Fibroblast of lung (primary cell): ENCODE data around the gene SEC22A.

Experiments
- CTCF ChIP-seq, 2 donors: IDR thresholded peaks in 1 of 2; conservative IDR thresholded peaks in 1 of 2; 1 replicate in 1 of 2; 2 replicates in 1 of 2; pipeline ENCODE4 v1.5.1; 2011 to 2012; ENCODE audit warnings: low read length in 2 of 2, control low read depth in 1 of 2, inconsistent platforms in 1 of 2, low read depth in 1 of 2, mild to moderate bottlenecking in 1 of 2
- EZH2 ChIP-seq: IDR thresholded peaks from 2 replicates; pipeline ENCODE4 v1.5.1; 2012; ENCODE audit warnings: low read length, control low read depth, mild to moderate bottlenecking; ENCODE audit errors: missing control alignments

- peak in 1 of 2 donors; percentile 2 for TF ChIP-seq CTCF (conservative IDR thresholded peaks at IDR 0.05 in 1 of 2, IDR thresholded peaks at IDR 0.05 in 1 of 2; ENCODE audit: low read depth in 1 of 2, low read length in 2 of 2)
- no peak for TF ChIP-seq EZH2
Measured at GRCh38 chr3:123267821-123268220, 66.1 kb downstream of the SEC22A start.
